Panc1 (cell line): ENCODE results near the gene PRKAG2. TPM values are rescaled to one million over a fixed set of nuclear protein-coding genes. Genes with fewer than 3 reads are reported as not detected.
"Not testable (repeated sequence)": the region's sequence is repeated elsewhere in the genome, so short reads cannot be mapped to it uniquely, and the experiment has no call there.

ENCODE experiments used
- ATAC-seq: fragments of 200-7000 bp; cut with Tn5 transposase; 2 replicates; pipeline ENCODE4 v1.9.1; 2020; ENCODE audit warnings: mild to moderate bottlenecking, moderate library complexity
- BruUV-seq: library from RNA; stranded (reverse); fragments of 400-500 nt; replicated peaks from 2 replicates; lab custom pipeline; 2021; lab: Mats Ljungman, UMichigan
- CTCF ChIA-PET: fragments of 300-600 bp; sonication (Branson Sonifier 250); formaldehyde crosslinking; loops from one replicate; lab custom pipeline; 2022; ENCODE audit warnings: antibody characterized with exemption; lab: Charles Lee
- POLR2A ChIA-PET: fragments of 300-600 bp; sonication (Branson Sonifier 250); formaldehyde crosslinking; loops from one replicate; lab custom pipeline; 2022; ENCODE audit warnings: antibody characterized with exemption; lab: Charles Lee
- DNase-seq: peaks from one replicate; pipeline ENCODE4 v3.0.0-alpha.2; 2010; ENCODE audit warnings: low read depth, low spot score
- H3K27ac ChIP-seq: 2 replicates; pipeline ENCODE4 v1.5.1; 2011; ENCODE audit warnings: mild to moderate bottlenecking, low read length, inconsistent platforms
- H3K27me3 ChIP-seq: fragments of 200-500 bp; sonication (Bioruptor generic); 2 replicates; pipeline ENCODE4 v1.6.0; 2014; ENCODE audit warnings: low read length, inconsistent platforms; ENCODE audit not compliant: control insufficient read depth, insufficient read depth
- H3K36me3 ChIP-seq: fragments of 200-500 bp; sonication (Bioruptor generic); 2 replicates; pipeline ENCODE4 v1.5.1; 2014; ENCODE audit warnings: inconsistent platforms, mild to moderate bottlenecking, low read length, moderate library complexity; ENCODE audit not compliant: control insufficient read depth, insufficient read depth
- H3K4me1 ChIP-seq: 2 replicates; pipeline ENCODE4 v1.5.1; 2011; ENCODE audit warnings: inconsistent platforms, mild to moderate bottlenecking, low read length, moderate library complexity; ENCODE audit not compliant: control insufficient read depth, insufficient read depth
- H3K4me3 ChIP-seq, 2 experiments: 2 replicates each; pipeline ENCODE4 v1.5.1; 2011 to 2012; ENCODE audit warnings: low read depth in 2 of 2, low read length in 2 of 2, mild to moderate bottlenecking in 2 of 2, inconsistent platforms in 1 of 2, moderate library complexity in 1 of 2
- H3K9me3 ChIP-seq: fragments of 200-500 bp; sonication (Bioruptor generic); 2 replicates; pipeline ENCODE4 v1.5.1; 2014; ENCODE audit warnings: low read depth, mild to moderate bottlenecking, inconsistent platforms, low read length, moderate library complexity; ENCODE audit not compliant: control insufficient read depth, insufficient read depth
- CTCF ChIP-seq: fragments of 450-650 bp; IDR thresholded peaks from 2 replicates; pipeline ENCODE4 v1.5.1; 2017; ENCODE audit warnings: mild to moderate bottlenecking
- POLR2AphosphoS5 ChIP-seq: IDR thresholded peaks from 2 replicates; pipeline ENCODE4 v1.6.1; 2012; ENCODE audit warnings: mild to moderate bottlenecking, low read depth, low read length, moderate library complexity
- REST ChIP-seq, 2 experiments: IDR thresholded peaks; 2 replicates each; pipeline ENCODE4 v1.6.1; 2011 to 2012; ENCODE audit warnings: low read depth in 2 of 2, control low read depth in 1 of 2, low read length in 1 of 2, mild to moderate bottlenecking in 1 of 2, moderate library complexity in 1 of 2; ENCODE audit not compliant: insufficient read depth in 1 of 2
- SIN3A ChIP-seq: IDR thresholded peaks from 2 replicates; pipeline ENCODE4 v1.6.1; 2012; ENCODE audit warnings: low read depth, mild to moderate bottlenecking, low read length, moderate library complexity, borderline replicate concordance; ENCODE audit not compliant: insufficient read depth
- TCF7L2 ChIP-seq: IDR thresholded peaks from 2 replicates; pipeline ENCODE4 v1.6.1; 2011; ENCODE audit warnings: mild to moderate bottlenecking, low read depth, low read length, inconsistent platforms
- in situ Hi-C: cut with HindIII; loops from 2 replicates; pipeline ENCODE4 v1.10.0; 2016; ENCODE audit warnings: low sequenced_read_pairs, low pct_unique_long_range_greater_than_20kb
- intact Hi-C: fragments of 100-400 bp; cut with micrococcal nuclease; formaldehyde crosslinking; loops from one replicate; pipeline ENCODE4 v1.10.0; 2022; ENCODE audit not compliant: unreplicated experiment
- total RNA-seq: library from RNA; stranded (reverse); gene quantifications from one replicate; pipeline ENCODE4 v1.2.1, GENCODE V29; 2021; ENCODE audit not compliant: unreplicated experiment

The PRKAG2 gene
- total RNA-seq, 1 experiment from 2014 or later = 71.6 TPM

DNA sequence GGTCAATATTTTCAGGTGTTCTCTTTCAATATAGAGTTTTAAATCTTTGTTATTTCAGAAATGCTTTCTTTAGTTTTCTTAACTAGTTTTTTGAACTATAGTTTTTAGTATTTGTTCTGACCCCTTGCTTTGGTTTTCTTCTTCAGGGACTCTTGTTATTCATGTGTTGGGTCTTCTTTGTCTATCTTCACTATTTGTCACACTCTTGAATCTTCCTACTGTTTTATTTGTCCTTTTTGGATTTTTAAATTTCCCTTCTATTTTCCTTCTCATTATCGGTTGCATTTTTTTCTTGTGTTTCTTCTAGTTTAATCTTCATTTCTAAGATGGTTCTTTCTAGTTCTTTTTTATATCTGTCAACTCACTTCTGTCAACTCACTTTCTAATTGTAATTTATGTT, 37.1 kb upstream of the PRKAG2 start:
- ChIA-PET CTCF (no interaction called here), POLR2A (no interaction called here)
- DNase-seq (no peak), ATAC-seq (no peak)
- no peak overlapping the region for H3K4me3 ChIP-seq
- 0 out of 2 replicates have a peak, but pooled peaks cover 10% of the 10 kb centered on the region for H3K9me3 ChIP-seq
- intact Hi-C loops = no loop called here
- H3K4me1 ChIP-seq = peaks cover 4% of the 10 kb centered on the region
- H3K27me3 ChIP-seq = peaks cover 3% of the 10 kb centered on the region; the same call in 1 of the 2 replicates
- in situ Hi-C loops = no loop called here
- no peak overlapping the region for H3K27ac ChIP-seq
- H3K36me3 ChIP-seq = no peaks in the 10 kb centered on the region
- no TSS peak for BruUV-seq
- TF ChIP-seq TCF7L2 = no peak
- TF ChIP-seq SIN3A = no peak
- TF ChIP-seq CTCF = no peak
- TF ChIP-seq POLR2AphosphoS5 = no peak
- no peak for TF ChIP-seq REST (IDR thresholded peaks at IDR 0.05; ENCODE audit: insufficient read depth in 1 of 2, low read depth in 2 of 2, low read length in 1 of 2)

GRCh38 chr7:151910655-151911054, 33.7 kb upstream of the PRKAG2 start:
- H3K36me3 ChIP-seq, intact Hi-C loops, H3K9me3 ChIP-seq, H3K4me1 ChIP-seq, DNase-seq, CTCF ChIA-PET, ATAC-seq, H3K4me3 ChIP-seq, H3K27ac ChIP-seq, in situ Hi-C loops, BruUV-seq: not testable (repeated sequence)
- POLR2A ChIA-PET = interaction anchor here (0.7 kb wide), 1 partner anchor 17 kb away, joined by 3 read pairs; no protein-coding TSS in a partner anchor
- H3K27me3 ChIP-seq = peaks cover 13% of the 10 kb centered on the region; the same call in 1 of the 2 replicates

DNA sequence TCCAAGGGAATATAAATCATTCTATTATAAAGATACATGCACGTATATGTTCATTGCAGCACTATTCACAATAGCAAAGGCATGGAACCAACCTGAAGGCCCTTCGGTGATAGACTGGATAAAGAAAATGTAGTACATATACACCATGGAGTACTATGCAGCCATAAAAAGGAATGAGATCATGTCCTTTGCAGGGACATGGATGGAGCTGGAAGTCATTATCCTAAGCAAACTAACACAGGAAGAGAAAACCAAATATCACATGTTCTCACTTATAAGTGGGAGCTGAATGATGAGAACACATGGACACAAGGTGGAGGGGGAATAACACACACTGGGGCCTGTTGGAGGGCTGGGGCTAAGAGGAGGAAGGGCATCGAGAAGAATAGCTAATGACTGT, 30.2 kb upstream of the PRKAG2 start:
- H3K4me1 ChIP-seq, H3K27ac ChIP-seq, H3K36me3 ChIP-seq, BruUV-seq, H3K9me3 ChIP-seq, DNase-seq, CTCF ChIA-PET, in situ Hi-C loops, POLR2A ChIA-PET, H3K4me3 ChIP-seq, ATAC-seq, intact Hi-C loops: not testable (repeated sequence)
- peaks cover 11% of the 10 kb centered on the region; the same call in 1 of the 2 replicates for H3K27me3 ChIP-seq
